IgD-negative memory B cell (primary cell): ENCODE data around the gene AOPEP. TPM values are rescaled to one million over a fixed set of nuclear protein-coding genes. Genes with fewer than 3 reads are reported as not detected.

Experiments used
- H3K27ac Mint-ChIP-seq, 3 donors: one replicate each; pipeline ENCODE4 v1.8.0; 2020 to 2022; ENCODE audit warnings: mild to moderate bottlenecking in 3 of 3, mixed read lengths in 3 of 3, moderate library complexity in 1 of 3
- H3K27me3 Mint-ChIP-seq: one replicate; pipeline ENCODE4 v1.8.0; 2021; ENCODE audit warnings: mixed read lengths
- H3K36me3 Mint-ChIP-seq: one replicate; pipeline ENCODE4 v1.8.0; 2020; ENCODE audit warnings: mild to moderate bottlenecking, mixed read lengths
- H3K4me1 Mint-ChIP-seq, 3 donors: one replicate each; pipeline ENCODE4 v1.8.0; 2020 to 2022; ENCODE audit warnings: mixed read lengths in 3 of 3, mild to moderate bottlenecking in 1 of 3
- H3K4me3 Mint-ChIP-seq, 4 donors: one replicate each; pipeline ENCODE4 v1.8.0; 2020 to 2022; ENCODE audit warnings: mild to moderate bottlenecking in 4 of 4, mixed read lengths in 4 of 4, moderate library complexity in 3 of 4
- H3K9me3 Mint-ChIP-seq, 3 donors: one replicate each; pipeline ENCODE4 v1.8.0; 2020 to 2021; ENCODE audit warnings: mixed read lengths in 3 of 3, mild to moderate bottlenecking in 1 of 3
- polyA plus RNA-seq: library from polyadenylated mRNA; unstranded; fragments of 300-500 nt; fragmentation: Illumina TruSeq; gene quantifications from one replicate; pipeline ENCODE4 v1.2.3, GENCODE V29; 2021

AOPEP gene
- polyA plus RNA-seq, 1 donor from 2014 or later: 4.5 TPM

- Mint-ChIP-seq H3K4me1 (no peaks in the 10 kb centered on the region), H3K4me3 (no peak overlapping the region), H3K36me3 (peaks cover 2% of the 10 kb centered on the region), H3K27ac (peak overlapping the region in 1 of 3 donors; percentile 58), H3K9me3 (no peaks in the 10 kb centered on the region), H3K27me3 (no peaks in the 10 kb centered on the region)
These were observed 59.0 kb downstream of the AOPEP start for GRCh38 chr9:94785215-94786169.

GRCh38 chr9:94786586-94786985, 60.1 kb downstream of the AOPEP start:
- no peaks in the 10 kb centered on the region for H3K4me1 Mint-ChIP-seq
- H3K9me3 Mint-ChIP-seq: peaks cover 0 to 3% (median 0%) of the 10 kb centered on the region in 3 donors
- no peaks in the 10 kb centered on the region for H3K27me3 Mint-ChIP-seq
- no peak overlapping the region for H3K27ac Mint-ChIP-seq
- no peak overlapping the region for H3K4me3 Mint-ChIP-seq
- peaks cover 2% of the 10 kb centered on the region for H3K36me3 Mint-ChIP-seq

- Mint-ChIP-seq H3K4me3 (no peak overlapping the region), H3K27ac (no peak overlapping the region), H3K9me3 (peaks cover 0 to 3% (median 0%) of the 10 kb centered on the region in 3 donors), H3K36me3 (peaks cover 1% of the 10 kb centered on the region), H3K27me3 (no peaks in the 10 kb centered on the region), H3K4me1 (no peaks in the 10 kb centered on the region)
These were observed 60.8 kb downstream of the AOPEP start for GRCh38 chr9:94787266-94787665.

GRCh38 chr9:94788570-94789105, 62.1 kb downstream of the AOPEP start:
- H3K4me1 Mint-ChIP-seq: no peaks in the 10 kb centered on the region
- H3K27me3 Mint-ChIP-seq: no peaks in the 10 kb centered on the region
- peaks cover 2% of the 10 kb centered on the region for H3K36me3 Mint-ChIP-seq
- no peak overlapping the region for H3K4me3 Mint-ChIP-seq
- H3K9me3 Mint-ChIP-seq: peaks cover 0 to 3% (median 0%) of the 10 kb centered on the region in 3 donors
- H3K27ac Mint-ChIP-seq: peak overlapping the region in 1 of 3 donors; percentile 35

- H3K4me3 Mint-ChIP-seq: no peak overlapping the region
- H3K27ac Mint-ChIP-seq: no peak overlapping the region
- H3K4me1 Mint-ChIP-seq: no peaks in the 10 kb centered on the region
- peaks cover 0 to 3% (median 0%) of the 10 kb centered on the region in 3 donors for H3K9me3 Mint-ChIP-seq
- peaks cover 12% of the 10 kb centered on the region for H3K36me3 Mint-ChIP-seq
- H3K27me3 Mint-ChIP-seq: no peaks in the 10 kb centered on the region
These were observed 64.9 kb downstream of the AOPEP start for GRCh38 chr9:94791435-94791834.

GRCh38 chr9:94792511-94792910, 66.0 kb downstream of the AOPEP start:
- Mint-ChIP-seq H3K27me3 (no peaks in the 10 kb centered on the region), H3K9me3 (peaks cover 0 to 3% (median 0%) of the 10 kb centered on the region in 3 donors), H3K27ac (no peak overlapping the region), H3K36me3 (peaks cover 12% of the 10 kb centered on the region), H3K4me3 (no peak overlapping the region), H3K4me1 (no peaks in the 10 kb centered on the region)

GRCh38 chr9:94794476-94795167, 68.1 kb downstream of the AOPEP start:
- Mint-ChIP-seq H3K27ac (no peak overlapping the region), H3K4me1 (no peaks in the 10 kb centered on the region), H3K27me3 (no peaks in the 10 kb centered on the region), H3K36me3 (peaks cover 17% of the 10 kb centered on the region), H3K4me3 (no peak overlapping the region), H3K9me3 (peaks cover 0 to 3% (median 0%) of the 10 kb centered on the region in 3 donors)

GRCh38 chr9:94796687-94797086, 70.2 kb downstream of the AOPEP start:
- H3K27ac Mint-ChIP-seq: no peak overlapping the region
- H3K4me3 Mint-ChIP-seq: no peak overlapping the region
- H3K4me1 Mint-ChIP-seq: no peaks in the 10 kb centered on the region
- peaks cover 31% of the 10 kb centered on the region for H3K36me3 Mint-ChIP-seq
- H3K27me3 Mint-ChIP-seq: no peaks in the 10 kb centered on the region
- no peaks in the 10 kb centered on the region for H3K9me3 Mint-ChIP-seq

- no peak overlapping the region for H3K4me3 Mint-ChIP-seq
- H3K27me3 Mint-ChIP-seq: no peaks in the 10 kb centered on the region
- no peak overlapping the region for H3K27ac Mint-ChIP-seq
- H3K9me3 Mint-ChIP-seq: no peaks in the 10 kb centered on the region
- H3K36me3 Mint-ChIP-seq: peaks cover 32% of the 10 kb centered on the region
- peaks cover 0 to 9% (median 1%) of the 10 kb centered on the region in 3 donors for H3K4me1 Mint-ChIP-seq
These were observed 71.7 kb downstream of the AOPEP start for GRCh38 chr9:94798201-94798600.

GRCh38 chr9:94798708-94799107, 72.2 kb downstream of the AOPEP start:
- no peak overlapping the region for H3K27ac Mint-ChIP-seq
- H3K9me3 Mint-ChIP-seq: no peaks in the 10 kb centered on the region
- H3K27me3 Mint-ChIP-seq: no peaks in the 10 kb centered on the region
- peaks cover 31% of the 10 kb centered on the region for H3K36me3 Mint-ChIP-seq
- no peak overlapping the region for H3K4me3 Mint-ChIP-seq
- peaks cover 1 to 14% (median 2%) of the 10 kb centered on the region in 3 donors for H3K4me1 Mint-ChIP-seq

- Mint-ChIP-seq H3K27ac (no peak overlapping the region), H3K4me1 (peaks cover 3 to 19% (median 6%) of the 10 kb centered on the region in 3 donors), H3K4me3 (no peak overlapping the region), H3K36me3 (peaks cover 30% of the 10 kb centered on the region), H3K9me3 (no peaks in the 10 kb centered on the region), H3K27me3 (no peaks in the 10 kb centered on the region)
These were observed 73.2 kb downstream of the AOPEP start for GRCh38 chr9:94799578-94800264.

GRCh38 chr9:94800424-94801117, 74.1 kb downstream of the AOPEP start:
- Mint-ChIP-seq H3K27ac (no peak overlapping the region), H3K4me1 (peaks cover 3 to 19% (median 6%) of the 10 kb centered on the region in 3 donors), H3K9me3 (no peaks in the 10 kb centered on the region), H3K27me3 (no peaks in the 10 kb centered on the region), H3K36me3 (peaks cover 28% of the 10 kb centered on the region), H3K4me3 (no peak overlapping the region)

- Mint-ChIP-seq H3K36me3 (peaks cover 27% of the 10 kb centered on the region), H3K4me1 (peaks cover 5 to 20% (median 6%) of the 10 kb centered on the region in 3 donors), H3K27me3 (no peaks in the 10 kb centered on the region)
These were observed 74.7 kb downstream of the AOPEP start for GRCh38 chr9:94801234-94801633.

GRCh38 chr9:94801681-94802080, 75.2 kb downstream of the AOPEP start:
- Mint-ChIP-seq H3K9me3 (no peaks in the 10 kb centered on the region), H3K27ac (no peak overlapping the region), H3K4me1 (peaks cover 7 to 25% (median 8%) of the 10 kb centered on the region in 3 donors), H3K27me3 (no peaks in the 10 kb centered on the region), H3K36me3 (peaks cover 27% of the 10 kb centered on the region), H3K4me3 (no peak overlapping the region)

More at GRCh38 chr9:94801234-94801633, 74.7 kb downstream of the AOPEP start:
- no peak overlapping the region for H3K27ac Mint-ChIP-seq
- no peak overlapping the region for H3K4me3 Mint-ChIP-seq
- H3K9me3 Mint-ChIP-seq: no peaks in the 10 kb centered on the region
